ENCODE measurements around the gene TMEM184C. TPM values are rescaled to one million over a fixed set of nuclear protein-coding genes. Genes with fewer than 3 reads are reported as not detected.

The TMEM184C gene
- total RNA-seq, 6 experiments from 2014 or later: 19.0 to 25.3 (median 21.3) TPM

- Histone ChIP-seq H3K4me3 (no peak overlapping the region), H3K4me1 (no peaks in the 10 kb centered on the region), H3K27me3 (peaks cover 0 to 2% of the 10 kb centered on the region in 2 donors), H3K27ac (no peak overlapping the region), H3K9me3 (no peaks in the 10 kb centered on the region), H3K36me3 (no peaks in the 10 kb centered on the region)
- ATAC-seq (no peak), DNase-seq (no peak)
- TF ChIP-seq CTCF (IDR thresholded peaks at IDR 0.05) (no peak), POLR2A (IDR thresholded peaks at IDR 0.05) (no peak)
- intact Hi-C loops (cut with DNase I): no loop called here
Measured at GRCh38 chr4:147582386-147583060, 34.7 kb upstream of the TMEM184C start.

DNA sequence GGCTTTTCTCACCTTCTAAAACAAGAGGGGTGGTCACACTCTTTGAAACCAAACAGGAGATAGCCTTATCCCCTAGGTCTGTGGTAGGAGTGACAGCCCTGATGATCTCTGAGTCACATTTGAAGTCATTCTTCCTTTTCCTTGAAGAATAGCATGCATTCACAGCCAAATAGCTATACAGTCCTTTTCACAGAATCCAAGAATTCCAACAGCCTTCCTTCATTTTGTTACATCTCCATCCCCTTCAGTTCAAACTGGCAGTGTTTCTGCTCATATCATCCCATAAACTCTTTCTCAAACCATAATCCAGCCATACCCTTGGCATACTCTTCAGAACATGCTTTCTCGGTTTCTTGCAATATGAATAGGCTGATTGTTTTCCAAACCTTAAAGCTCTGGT, 33.3 kb upstream of the TMEM184C start:
- ATAC-seq: no peak
- no peak for DNase-seq

DNA sequence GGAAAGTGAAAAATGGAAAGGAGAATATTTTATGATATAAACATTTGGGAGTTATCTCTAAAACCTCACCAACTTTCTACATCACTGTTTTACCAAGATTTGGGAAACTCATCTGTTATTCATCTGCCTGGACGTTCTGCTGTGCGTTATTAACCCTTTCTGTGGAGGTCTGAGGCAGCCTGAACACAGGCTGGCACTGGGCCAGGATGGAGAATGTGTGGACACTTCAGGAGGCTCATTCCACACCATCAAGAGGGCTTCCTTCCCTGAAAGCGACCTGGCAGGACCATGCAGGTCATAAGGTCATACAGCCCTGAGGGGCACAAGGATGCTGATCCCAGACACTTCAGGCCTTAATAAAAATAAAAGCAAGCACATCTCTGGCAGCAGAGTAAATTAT, 31.2 kb upstream of the TMEM184C start:
- intact Hi-C loops (cut with DNase I): no loop called here

More for the DNA sequence above, 33.3 kb upstream of the TMEM184C start:
- Histone ChIP-seq H3K4me1 (no peaks in the 10 kb centered on the region), H3K36me3 (no peaks in the 10 kb centered on the region), H3K4me3 (no peak overlapping the region), H3K27ac (no peak overlapping the region), H3K9me3 (no peaks in the 10 kb centered on the region), H3K27me3 (peaks cover 0 to 2% of the 10 kb centered on the region in 2 donors)
- WGBS (ENCODE audit: insufficient coverage, low coverage, low lambda C conversion rate, missing lambda C conversion rate): 73% methylated on average over 1 of the region's 1 CpG
- TF ChIP-seq CTCF (IDR thresholded peaks at IDR 0.05) (no peak), POLR2A (IDR thresholded peaks at IDR 0.05) (no peak)
- intact Hi-C loops (cut with DNase I): no loop called here

DNA sequence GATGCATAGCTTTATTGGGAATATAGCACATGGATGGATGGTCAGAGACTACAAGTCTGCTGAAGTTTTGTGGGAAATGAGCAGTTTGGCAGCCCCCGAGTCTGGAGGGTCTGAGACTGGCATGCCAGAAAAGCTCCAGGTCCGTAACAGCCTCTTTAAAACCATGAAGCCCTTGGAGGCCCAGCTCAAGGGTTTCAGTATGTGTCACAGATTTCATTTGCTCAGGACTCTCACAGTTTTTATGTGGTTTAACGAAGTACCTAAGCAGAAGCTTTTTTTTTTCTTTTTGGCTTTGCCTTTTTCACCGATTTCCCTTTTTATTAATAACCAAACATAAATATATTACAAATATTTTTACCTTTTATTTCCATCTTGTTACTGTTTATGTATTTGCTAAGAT, 30.6 kb upstream of the TMEM184C start:
- H3K27ac ChIP-seq: no peak overlapping the region
- intact Hi-C loops (cut with DNase I): no loop called here
- no peaks in the 10 kb centered on the region for H3K36me3 ChIP-seq
- no peaks in the 10 kb centered on the region for H3K4me1 ChIP-seq
- peaks cover 0 to 2% of the 10 kb centered on the region in 2 donors for H3K27me3 ChIP-seq
- 50% methylated on average over 4 of the region's 4 CpGs for WGBS (ENCODE audit: insufficient coverage, low coverage, low lambda C conversion rate, missing lambda C conversion rate)
- no peak overlapping the region for H3K4me3 ChIP-seq
- TF ChIP-seq CTCF (IDR thresholded peaks at IDR 0.05) (no peak), POLR2A (IDR thresholded peaks at IDR 0.05) (no peak)
- no peak for DNase-seq
- no peak for ATAC-seq
- H3K9me3 ChIP-seq: no peaks in the 10 kb centered on the region

More for the DNA sequence above, 31.2 kb upstream of the TMEM184C start:
- H3K27ac ChIP-seq: no peak overlapping the region
- no peak overlapping the region for H3K4me3 ChIP-seq
- no peaks in the 10 kb centered on the region for H3K9me3 ChIP-seq
- DNase-seq: no peak
- H3K36me3 ChIP-seq: no peaks in the 10 kb centered on the region
- peaks cover 0 to 2% of the 10 kb centered on the region in 2 donors for H3K27me3 ChIP-seq
- no peaks in the 10 kb centered on the region for H3K4me1 ChIP-seq
- TF ChIP-seq POLR2A (IDR thresholded peaks at IDR 0.05): no peak
- no peak for TF ChIP-seq CTCF (IDR thresholded peaks at IDR 0.05)
- no peak for ATAC-seq
- 21% methylated on average over 3 of the region's 3 CpGs for WGBS (ENCODE audit: insufficient coverage, low coverage, low lambda C conversion rate, missing lambda C conversion rate)
